ENCODE data around the gene PPME1. TPM values are rescaled to one million over a fixed set of nuclear protein-coding genes. Genes with fewer than 3 reads are reported as not detected.

PPME1 gene
- total RNA-seq, 2 donors from 2014 or later = 44.1 to 61.5 TPM

DNA sequence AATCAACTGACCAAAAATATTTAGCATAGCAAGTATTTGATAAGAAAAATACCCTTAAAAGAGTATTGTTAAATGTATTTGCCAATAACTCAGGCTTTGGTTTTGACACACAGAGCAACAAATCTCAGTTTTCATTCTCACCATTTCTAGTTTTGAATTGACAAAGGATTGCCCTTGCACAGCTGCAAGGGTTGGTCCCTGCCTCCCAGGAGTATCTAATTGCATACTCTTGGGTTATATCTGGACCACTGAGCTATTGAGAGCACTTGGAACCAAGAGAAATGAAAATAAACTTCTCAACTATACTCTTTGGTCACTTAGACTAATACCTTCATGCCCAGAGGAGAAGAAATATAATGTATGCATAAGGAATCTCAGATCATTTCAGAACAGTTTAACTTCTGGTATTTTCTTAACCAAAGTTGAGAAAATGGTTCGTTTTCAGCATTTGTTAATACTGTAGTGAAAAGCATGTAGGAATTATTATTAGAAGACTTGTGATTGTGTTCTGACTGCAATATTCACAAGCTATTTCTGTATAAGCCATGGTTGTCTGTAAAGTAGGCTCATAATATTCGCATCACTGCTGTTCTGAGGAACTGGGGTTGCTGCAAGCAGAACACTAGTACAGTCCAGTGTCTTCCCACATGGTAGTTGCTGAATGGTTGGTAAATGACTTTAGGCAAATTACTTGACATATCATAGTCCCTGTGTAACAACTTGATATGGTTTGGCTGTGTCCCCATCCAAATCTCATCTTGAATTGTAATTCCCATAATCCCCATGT lies 8.2 kb upstream of the PPME1 start:
- no peak for DNase-seq
- H3K9ac ChIP-seq (ENCODE audit: low read depth in 2 of 2, low read length in 2 of 2) = no peak overlapping the region
- no peaks in the 10 kb centered on the region for H3K9me3 ChIP-seq
- intact Hi-C loops (cut with DNase I) = no loop called here
- H3K4me3 ChIP-seq = no peak overlapping the region
- no peaks in the 10 kb centered on the region for H3K36me3 ChIP-seq
- no peak for TF ChIP-seq CTCF (IDR thresholded peaks at IDR 0.05)
- no peak overlapping the region for H3K27ac ChIP-seq
- no peaks in the 10 kb centered on the region for H3K4me1 ChIP-seq
- no peaks in the 10 kb centered on the region for H3K27me3 ChIP-seq

GRCh38 chr11:74168838-74169237 lies 2.3 kb upstream of the PPME1 start:
- H3K27me3 ChIP-seq = no peaks in the 10 kb centered on the region
- TF ChIP-seq CTCF (IDR thresholded peaks at IDR 0.05) = no peak
- intact Hi-C loops (cut with DNase I) = no loop called here

DNA sequence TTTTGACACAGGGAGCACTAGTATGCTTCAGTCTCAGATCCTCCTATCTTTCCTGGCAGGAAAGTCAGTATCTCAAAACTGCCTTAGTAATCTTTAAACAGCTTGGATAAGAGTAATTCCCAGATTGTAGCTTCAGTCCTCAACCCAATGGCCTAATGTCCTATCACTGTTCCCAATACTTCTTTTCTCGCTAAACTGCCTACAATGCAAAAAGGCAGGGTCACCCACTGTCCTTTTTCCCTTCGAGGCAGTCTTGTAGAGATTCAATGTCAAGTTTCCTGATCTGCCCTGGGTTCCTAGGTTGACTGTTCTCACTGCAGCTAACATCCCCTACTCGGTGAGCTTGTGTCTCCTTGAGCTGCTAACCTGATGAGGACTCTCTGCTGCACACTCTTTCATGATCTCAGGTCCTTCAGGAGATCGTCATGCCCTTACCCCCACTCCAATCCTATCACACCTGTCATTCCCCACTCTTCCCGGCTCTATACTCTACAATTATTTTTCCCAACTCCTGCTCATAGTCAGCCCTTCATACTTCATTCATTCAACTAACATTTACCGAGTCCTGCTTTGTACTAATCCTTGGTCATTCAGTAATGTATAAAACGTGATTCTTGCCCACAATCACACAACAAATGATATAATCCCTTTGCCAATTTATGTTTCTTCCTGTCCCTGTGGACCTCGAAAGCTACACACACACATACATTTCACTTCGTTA lies 1.2 kb upstream of the PPME1 start:
- Histone ChIP-seq H3K27me3 (no peaks in the 10 kb centered on the region), H3K9ac (ENCODE audit: low read depth in 2 of 2, low read length in 2 of 2) (peak overlapping the region in 1 of 2 donors; percentile 76), H3K27ac (peak overlapping the region; percentile 68), H3K4me3 (peak overlapping the region; percentile 59), H3K36me3 (no peaks in the 10 kb centered on the region), H3K4me1 (peaks cover 5% of the 10 kb centered on the region), H3K9me3 (no peaks in the 10 kb centered on the region)
- intact Hi-C loops (cut with DNase I) = no loop called here
- no peak for TF ChIP-seq CTCF (IDR thresholded peaks at IDR 0.05)
- DNase-seq = peak; percentile 20

More at GRCh38 chr11:74168838-74169237, 2.3 kb upstream of the PPME1 start:
- Histone ChIP-seq H3K9ac (ENCODE audit: low read depth in 2 of 2, low read length in 2 of 2) (no peak overlapping the region), H3K4me1 (peaks cover 5% of the 10 kb centered on the region), H3K9me3 (no peaks in the 10 kb centered on the region), H3K36me3 (no peaks in the 10 kb centered on the region), H3K4me3 (no peak overlapping the region), H3K27ac (no peak overlapping the region)
- no peak for DNase-seq

DNA sequence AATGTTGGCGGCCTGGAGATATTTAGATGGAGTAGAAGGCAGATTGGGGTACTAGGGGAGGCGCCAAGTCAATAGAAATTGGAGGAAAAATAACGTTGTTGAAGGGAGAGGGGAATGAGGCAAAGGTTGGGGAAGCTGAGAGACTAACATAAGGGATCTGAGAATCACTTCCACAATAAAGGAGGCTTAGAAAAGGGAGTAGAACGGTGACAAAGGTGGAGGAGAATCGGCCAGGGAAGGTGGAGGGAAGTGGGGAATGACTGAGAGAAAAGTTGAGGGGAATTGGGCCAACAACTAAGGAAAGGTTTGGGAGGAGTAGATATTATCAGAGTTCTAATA lies 510 bp downstream of the PPME1 start:
- peaks cover 5% of the 10 kb centered on the region for H3K4me1 ChIP-seq
- peak; percentile 24 for DNase-seq
- H3K27me3 ChIP-seq = no peaks in the 10 kb centered on the region
- H3K9me3 ChIP-seq = no peaks in the 10 kb centered on the region
- no peaks in the 10 kb centered on the region for H3K36me3 ChIP-seq
- intact Hi-C loops (cut with DNase I) = no loop called here
- peak overlapping the region; percentile 68 for H3K27ac ChIP-seq
- H3K9ac ChIP-seq (ENCODE audit: low read depth in 2 of 2, low read length in 2 of 2) = peak overlapping the region; percentile 74 to 84
- no peak for TF ChIP-seq CTCF (IDR thresholded peaks at IDR 0.05)
- H3K4me3 ChIP-seq = peak overlapping the region; percentile 59

DNA sequence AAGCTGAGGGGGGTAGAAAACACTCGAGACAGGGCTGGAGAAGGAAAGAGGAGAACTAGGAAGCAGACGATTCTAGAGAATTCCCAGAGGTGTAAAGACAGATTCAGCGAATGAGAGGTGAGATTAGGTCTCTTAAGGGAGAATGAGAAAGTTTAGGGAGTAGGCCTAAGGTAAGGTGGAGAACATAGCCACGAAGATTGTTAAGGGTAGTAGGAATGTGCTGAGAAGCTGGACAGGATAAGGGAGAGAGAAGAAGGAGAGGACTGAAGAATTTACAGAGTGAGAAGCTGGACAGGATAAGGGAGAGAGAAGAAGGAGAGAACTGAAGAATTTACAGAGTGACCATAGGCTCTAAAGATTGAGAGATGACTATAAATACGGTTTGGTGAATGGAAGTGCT lies 908 bp downstream of the PPME1 start:
- TF ChIP-seq CTCF (IDR thresholded peaks at IDR 0.05) = no peak
- DNase-seq = no peak
- Histone ChIP-seq H3K27me3 (no peaks in the 10 kb centered on the region), H3K36me3 (no peaks in the 10 kb centered on the region), H3K4me1 (peaks cover 5% of the 10 kb centered on the region), H3K9me3 (no peaks in the 10 kb centered on the region), H3K4me3 (peak overlapping the region; percentile 59), H3K27ac (peak overlapping the region; percentile 68), H3K9ac (ENCODE audit: low read depth in 2 of 2, low read length in 2 of 2) (peak overlapping the region; percentile 74 to 84)
- intact Hi-C loops (cut with DNase I) = no loop called here
